HG03095 (cell line): Measurements from ENCODE around the gene FBXO7.

Source experiments
- ATAC-seq: cut with Tn5 transposase; IDR thresholded peaks from one replicate; pipeline ENCODE4 v1.9.1; 2021; ENCODE audit warnings: moderate library complexity; ENCODE audit not compliant: unreplicated experiment

Gene FBXO7

DNA sequence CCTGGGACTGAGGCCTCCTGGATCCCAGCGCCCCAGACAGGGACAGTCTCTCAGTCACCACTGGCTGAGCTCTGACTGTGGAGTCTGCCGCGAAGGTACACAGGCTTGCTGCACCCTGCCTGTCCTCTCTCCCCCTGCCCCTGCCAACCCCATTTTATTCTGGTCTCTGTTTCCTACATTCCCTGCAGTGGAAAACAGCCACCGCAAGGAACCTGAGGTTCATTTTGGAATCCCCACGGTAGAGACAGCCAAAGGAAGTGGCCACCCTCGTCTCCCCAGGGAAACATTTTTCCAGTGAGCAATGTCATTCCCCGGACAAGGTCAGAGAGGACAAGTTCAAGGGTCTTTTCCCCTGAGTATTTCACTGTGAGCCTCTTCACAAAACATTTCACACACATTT, 56.6 kb downstream of the FBXO7 start:
- ATAC-seq: no peak

DNA sequence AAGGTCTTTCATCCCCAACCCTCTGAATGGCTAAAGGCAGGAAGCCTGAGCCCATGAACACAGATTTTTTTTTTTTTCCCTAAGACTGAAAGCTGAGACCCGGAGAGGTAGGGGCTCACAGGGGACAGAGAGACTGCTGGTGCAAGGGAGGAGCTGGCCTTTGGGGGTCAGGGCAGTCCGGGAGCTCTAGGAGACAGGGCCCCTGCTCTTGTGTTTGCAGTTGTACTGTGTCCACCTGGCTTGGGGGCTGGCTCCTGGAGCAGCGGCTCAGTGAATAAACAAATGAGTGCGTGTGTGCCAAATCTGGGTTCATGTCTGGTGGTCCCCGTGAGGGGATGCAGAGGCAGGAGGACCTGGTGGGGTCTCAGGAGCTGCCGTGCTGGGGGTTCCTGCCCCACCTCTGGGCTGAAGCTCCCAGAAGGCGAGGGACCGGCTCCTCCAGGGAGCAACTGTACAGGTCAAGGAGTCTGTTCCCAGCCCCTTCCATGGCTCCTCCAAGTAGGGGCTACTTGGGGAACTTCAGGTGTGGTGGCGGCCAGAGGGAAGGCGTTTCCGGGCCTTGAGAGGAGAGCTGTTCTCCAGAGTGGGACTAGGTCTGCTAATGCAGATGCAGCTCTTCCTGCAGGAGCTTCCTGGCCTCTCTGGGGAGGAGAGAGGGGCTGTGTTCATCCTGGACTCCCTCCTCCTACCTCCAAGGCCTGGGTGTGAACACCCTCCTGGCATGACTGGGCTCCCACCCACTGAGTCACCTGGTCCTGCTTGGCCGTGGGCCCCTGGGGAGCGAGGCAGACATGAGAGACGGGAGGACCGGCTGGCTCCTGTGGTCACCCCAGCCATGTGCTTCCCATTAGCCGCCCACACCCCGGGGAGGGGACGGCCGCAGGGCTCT, 57.6 kb downstream of the FBXO7 start:
- no peak for ATAC-seq

GRCh38 chr22:32532820-32533128, 58.2 kb downstream of the FBXO7 start:
- no peak for ATAC-seq

DNA sequence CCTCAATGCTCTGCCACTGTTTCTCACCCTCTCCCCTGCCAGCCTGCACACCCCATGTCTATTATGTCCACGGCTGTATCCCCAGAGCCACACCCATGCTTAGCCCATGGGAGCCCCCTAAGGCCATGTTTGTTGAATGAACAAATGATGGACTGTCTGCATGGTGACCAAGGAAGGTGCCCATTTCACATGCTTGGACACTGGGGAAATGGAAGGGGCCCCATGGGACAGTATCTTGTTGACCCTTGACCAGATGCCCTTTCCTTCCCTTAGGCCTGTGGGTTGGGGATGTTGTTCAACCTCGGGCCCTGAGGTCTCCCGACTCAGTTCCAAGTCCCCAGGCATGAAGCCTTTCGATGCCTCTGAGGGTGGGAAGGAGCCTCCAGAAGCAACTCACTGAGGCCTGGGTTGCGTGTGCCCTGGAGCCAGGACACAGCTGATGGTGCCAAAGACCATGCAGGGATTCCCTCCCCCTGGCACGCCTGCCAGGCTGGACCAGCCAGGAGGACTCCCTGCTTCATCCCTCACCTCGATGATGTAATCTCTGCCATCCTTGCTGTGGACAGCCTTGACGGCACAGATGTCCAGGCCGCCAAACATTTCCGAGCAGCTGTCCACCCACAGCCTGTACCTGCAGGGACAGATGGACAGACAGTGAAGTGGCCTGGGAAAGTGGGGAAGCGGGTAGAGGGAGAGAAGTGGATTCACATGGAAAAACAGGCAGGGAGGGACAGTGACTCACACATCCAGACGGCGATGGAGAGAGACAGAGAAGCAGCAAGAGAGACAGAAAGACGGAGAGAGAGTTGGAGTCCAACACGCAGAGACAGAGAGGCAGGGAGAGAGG, 58.9 kb downstream of the FBXO7 start:
- no peak for ATAC-seq

DNA sequence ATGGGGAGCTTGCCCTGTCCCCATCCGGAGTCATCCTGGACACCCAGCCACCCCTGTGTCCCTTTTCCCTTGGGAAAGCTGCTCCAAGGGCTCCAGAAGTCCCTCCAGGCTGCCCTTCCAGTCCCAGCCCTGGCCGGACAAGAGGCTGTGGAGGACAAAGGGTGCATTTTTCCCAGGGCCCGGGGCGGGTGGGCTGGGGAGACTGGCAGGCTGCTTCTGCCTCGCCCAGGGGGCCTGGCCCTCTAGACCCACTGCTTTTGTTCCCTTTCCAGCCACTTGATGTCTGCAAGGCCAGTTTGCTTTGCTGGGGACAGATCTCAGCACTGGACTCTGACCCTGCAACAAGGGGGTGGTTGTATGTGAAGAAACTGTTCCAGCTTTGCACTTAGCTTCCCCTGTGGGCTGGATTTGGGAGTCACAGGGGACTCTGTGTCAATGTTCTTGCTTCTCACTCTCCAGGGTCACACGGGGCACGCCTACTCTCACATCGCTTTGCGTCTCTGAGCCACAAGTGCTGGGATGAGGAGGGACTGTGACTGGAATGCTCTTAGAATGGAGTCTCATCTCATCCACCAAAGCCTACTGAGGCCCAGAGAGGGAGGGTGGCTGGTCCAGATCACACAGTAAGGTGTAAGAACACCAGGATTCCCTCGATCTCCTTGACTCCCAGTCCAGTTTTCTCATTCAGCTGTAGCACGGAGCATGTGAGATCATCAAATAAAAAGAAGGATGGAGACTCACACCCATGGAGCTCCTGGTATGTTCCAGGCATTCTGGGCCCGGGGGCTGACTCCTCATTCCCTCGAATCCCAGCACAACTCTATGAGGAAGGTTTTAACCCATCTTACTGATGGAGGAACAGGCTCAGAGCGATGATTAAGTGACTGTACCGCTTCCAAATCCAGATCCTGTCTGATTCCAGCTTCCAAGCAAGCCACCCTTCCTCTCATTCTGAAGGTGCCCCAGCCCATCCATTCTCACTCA, 59.9 kb downstream of the FBXO7 start:
- no peak for ATAC-seq

DNA sequence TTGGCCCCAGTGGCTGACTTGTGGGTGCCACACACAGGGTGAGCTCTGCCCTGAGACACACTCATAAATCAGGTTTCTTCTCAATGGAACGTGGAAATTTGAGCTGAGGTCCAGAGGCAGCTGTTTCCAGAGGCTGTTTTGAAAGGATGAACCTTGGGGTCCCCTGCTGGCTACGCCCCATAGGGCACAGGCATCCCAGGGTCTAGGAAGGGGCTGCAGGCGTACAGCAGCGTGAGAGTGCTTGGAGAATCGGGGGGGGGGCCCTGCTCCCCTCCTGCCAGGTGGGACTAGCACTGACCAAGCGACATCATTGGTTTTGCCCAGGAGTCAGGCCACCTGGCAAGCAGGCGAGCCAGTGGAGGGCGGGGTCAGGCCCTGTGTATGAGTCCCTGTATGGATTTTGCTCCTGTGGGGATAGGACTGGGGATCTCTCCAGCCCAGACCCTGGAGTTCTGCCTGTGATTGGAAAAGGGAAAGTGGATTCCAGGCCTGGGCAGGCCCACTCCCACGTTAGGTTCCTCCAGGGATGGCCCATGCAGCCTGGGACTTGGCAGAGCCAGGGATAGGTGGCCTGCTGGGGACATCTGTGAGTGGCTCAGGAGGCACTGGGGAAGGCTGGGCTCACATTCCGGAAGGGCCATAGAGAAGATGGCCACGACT, 61.0 kb downstream of the FBXO7 start:
- no peak for ATAC-seq

- ATAC-seq: no peak
Measured at GRCh38 chr22:32536352-32536751, 61.7 kb downstream of the FBXO7 start.

- ATAC-seq: no peak
Measured at GRCh38 chr22:32538521-32538920, 63.9 kb downstream of the FBXO7 start.

- no peak for ATAC-seq
Measured at GRCh38 chr22:32539631-32540421, 65.2 kb downstream of the FBXO7 start.

DNA sequence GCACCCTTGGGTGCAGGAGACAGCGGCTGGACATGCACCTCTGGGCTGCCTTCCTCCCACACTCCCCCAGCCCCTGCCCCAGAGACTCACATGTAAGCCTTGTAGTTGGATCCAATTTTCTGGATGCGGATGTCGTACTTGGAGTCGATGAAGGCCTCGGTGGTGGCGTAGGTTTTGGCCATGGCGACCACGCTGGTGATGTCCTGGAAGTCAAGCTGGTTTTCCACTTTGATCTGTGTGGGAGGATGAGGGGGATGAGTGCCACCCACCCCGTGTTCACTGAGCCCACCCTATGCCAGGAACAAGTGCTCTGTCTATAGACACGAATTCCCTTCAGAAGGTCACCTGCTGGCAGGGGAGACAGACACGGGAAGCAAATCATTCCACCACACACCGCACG, 66.9 kb downstream of the FBXO7 start:
- no peak for ATAC-seq

- no peak for ATAC-seq
Measured at GRCh38 chr22:32542066-32542676, 67.6 kb downstream of the FBXO7 start.

- ATAC-seq: no peak
Measured at GRCh38 chr22:32542677-32543357, 68.2 kb downstream of the FBXO7 start.

DNA sequence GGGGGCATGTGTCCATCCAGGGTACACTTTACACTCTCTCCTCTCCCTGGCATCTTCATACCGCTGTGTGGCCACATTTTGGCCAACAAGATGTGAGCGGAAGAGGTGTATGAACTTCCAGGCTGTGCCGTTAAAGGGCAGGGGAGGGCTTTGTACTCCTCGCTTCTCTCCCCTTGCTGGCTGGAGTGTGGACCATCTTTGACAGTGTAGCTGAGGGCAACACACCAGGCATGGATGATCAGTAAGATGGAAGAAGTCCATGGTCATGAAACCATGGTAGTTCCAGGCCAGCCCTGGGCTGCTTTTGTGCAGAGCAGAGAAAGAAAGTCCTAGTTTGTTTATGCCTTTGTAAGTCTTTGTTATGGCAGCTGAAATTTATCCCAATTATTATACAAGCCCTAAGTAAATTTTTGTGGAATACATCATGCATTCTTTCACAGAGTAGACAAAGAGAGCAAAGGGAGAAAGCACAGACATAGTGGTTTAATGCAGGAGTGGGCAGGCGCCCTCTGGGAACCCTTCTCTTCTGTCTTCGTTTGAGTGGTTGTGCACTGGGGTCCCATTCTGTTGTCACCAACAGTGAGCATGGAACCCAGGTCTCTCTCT, 70.4 kb downstream of the FBXO7 start:
- ATAC-seq: no peak

GRCh38 chr22:32545801-32546200, 71.2 kb downstream of the FBXO7 start:
- ATAC-seq: no peak

- no peak for ATAC-seq
Measured at GRCh38 chr22:32546496-32546895, 71.9 kb downstream of the FBXO7 start.

DNA sequence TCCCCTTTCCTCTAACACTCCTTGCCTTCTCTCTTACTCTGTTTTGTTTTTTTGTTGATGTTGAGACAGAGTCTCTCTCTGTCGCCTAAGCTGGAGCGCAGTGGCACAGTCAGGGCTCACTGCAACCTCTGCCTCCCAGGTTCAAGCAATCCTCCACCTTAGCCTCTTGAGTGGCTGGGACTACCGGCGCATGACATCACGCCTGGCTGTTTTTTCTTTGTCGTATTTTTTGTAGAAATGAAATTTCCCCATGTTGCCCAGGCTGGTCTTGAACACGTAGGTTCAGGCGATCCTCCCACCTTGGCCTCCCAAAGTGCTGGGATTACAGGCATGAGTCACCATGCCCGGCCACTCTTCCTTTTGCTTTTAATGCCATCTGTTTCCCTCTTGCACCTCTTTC, 72.3 kb downstream of the FBXO7 start:
- ATAC-seq: no peak

DNA sequence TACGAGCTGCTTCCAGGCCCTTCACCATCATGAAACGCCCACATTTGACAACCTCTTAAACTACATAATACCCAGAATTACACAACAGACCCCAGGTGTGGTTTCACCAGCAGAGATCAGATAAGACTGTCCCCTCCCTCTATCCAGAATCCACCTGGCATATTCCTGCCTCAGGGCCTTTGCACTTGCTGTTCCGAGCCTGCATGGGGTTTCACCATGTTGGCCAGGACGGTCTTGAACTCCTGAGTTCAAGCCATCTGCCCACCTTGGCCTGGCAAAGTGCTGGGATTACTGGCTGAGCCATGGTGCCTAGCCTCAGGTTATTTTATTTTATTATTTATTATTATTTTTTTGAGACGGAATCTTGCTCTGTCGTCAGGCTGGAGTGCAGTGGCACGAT, 73.4 kb downstream of the FBXO7 start:
- ATAC-seq: no peak
